Mucosa of descending colon (tissue), 3 donors: ENCODE data around the gene RANBP6. TPM values are rescaled to one million over a fixed set of nuclear protein-coding genes. Genes with fewer than 3 reads are reported as not detected.

ENCODE experiments used
- ATAC-seq: fragments of 200-7000 bp; cut with Tn5 transposase; one replicate; pipeline ENCODE4 v1.9.1; 2020; ENCODE audit warnings: mild to moderate bottlenecking, moderate library complexity
- DNase-seq, 3 donors: peaks; one replicate each; pipeline ENCODE4 v3.0.0-alpha.2; 2020
- H3K36me3 ChIP-seq: fragments of 200-600 bp; one replicate; pipeline ENCODE4 v1.8.0; 2021; ENCODE audit warnings: low read depth, mild to moderate bottlenecking
- H3K4me1 ChIP-seq: fragments of 200-600 bp; one replicate; pipeline ENCODE4 v1.8.0; 2021; ENCODE audit warnings: low read depth, mild to moderate bottlenecking
- H3K4me3 ChIP-seq: fragments of 200-600 bp; one replicate; pipeline ENCODE4 v1.8.0; 2021; ENCODE audit warnings: mild to moderate bottlenecking
- H3K9me3 ChIP-seq: fragments of 200-600 bp; one replicate; pipeline ENCODE4 v1.8.0; 2021; ENCODE audit warnings: mild to moderate bottlenecking
- CTCF ChIP-seq: fragments of 200-600 bp; IDR thresholded peaks from one replicate; pipeline ENCODE4 v1.8.0; 2022; ENCODE audit warnings: antibody characterized with exemption, mild to moderate bottlenecking
- intact Hi-C, 2 donors: fragments of 100-400 bp; cut with DNase I in 1 of 2; cut with micrococcal nuclease in 1 of 2; formaldehyde crosslinking; loops; one replicate each; pipeline versions ENCODE4 v1.11.0 to v1.11.1; 2022; cut with DNase I, micrococcal nuclease
- total RNA-seq, 3 donors: library from RNA; stranded (reverse); fragmentation: NEBNext Ultra II Directional in 2 of 3; extraction: Animal tissue kit (Norgen Biotek cat#: 25700) in 2 of 3; gene quantifications; one replicate each; pipeline versions ENCODE4 v1.2.1 to v1.2.4, GENCODE V29; 2021 to 2023
- donor health status: DM: no; HTN: no; CAD: no; lungs with moderate emphysema.
- donor health status: DM: no; HTN: no; CAD: no.
- donor health status: DM: no; HTN: yes; CAD: no.

The RANBP6 gene
- total RNA-seq, 3 donors from 2014 or later: 7.9 to 13.1 (median 9.8) TPM

DNA sequence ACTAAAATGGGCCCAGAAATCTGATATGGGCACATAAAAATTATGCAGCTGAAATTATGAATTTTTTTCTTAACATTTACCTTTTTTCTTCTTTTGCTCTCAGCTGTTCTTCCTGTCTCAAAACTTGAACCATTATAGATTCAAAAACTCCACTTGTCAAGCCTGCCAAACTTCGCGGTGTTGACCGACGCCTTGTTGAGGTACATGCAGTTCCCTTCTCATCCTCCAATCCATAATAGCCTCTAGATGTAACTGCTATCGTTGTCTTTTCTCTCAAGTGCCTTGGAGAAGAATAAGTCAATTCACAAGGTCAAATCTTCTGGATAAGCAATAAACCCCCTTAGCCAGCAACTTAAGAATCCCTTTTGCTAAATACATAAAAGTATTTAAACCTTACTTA is 27.2 kb downstream of the RANBP6 start:
- Histone ChIP-seq H3K4me1 (no peaks in the 10 kb centered on the region), H3K9me3 (no peaks in the 10 kb centered on the region), H3K4me3 (no peak overlapping the region), H3K36me3 (no peaks in the 10 kb centered on the region)
- no peak for TF ChIP-seq CTCF
- intact Hi-C loops: no loop called here
- ATAC-seq: no peak
- no peak for DNase-seq

- intact Hi-C loops: no loop called here
- TF ChIP-seq CTCF: no peak
- Histone ChIP-seq H3K4me1 (no peaks in the 10 kb centered on the region), H3K4me3 (no peak overlapping the region), H3K9me3 (no peaks in the 10 kb centered on the region), H3K36me3 (no peaks in the 10 kb centered on the region)
- DNase-seq: no peak
- ATAC-seq: no peak
Measured at GRCh38 chr9:5983042-5983441, 32.4 kb downstream of the RANBP6 start.

DNA sequence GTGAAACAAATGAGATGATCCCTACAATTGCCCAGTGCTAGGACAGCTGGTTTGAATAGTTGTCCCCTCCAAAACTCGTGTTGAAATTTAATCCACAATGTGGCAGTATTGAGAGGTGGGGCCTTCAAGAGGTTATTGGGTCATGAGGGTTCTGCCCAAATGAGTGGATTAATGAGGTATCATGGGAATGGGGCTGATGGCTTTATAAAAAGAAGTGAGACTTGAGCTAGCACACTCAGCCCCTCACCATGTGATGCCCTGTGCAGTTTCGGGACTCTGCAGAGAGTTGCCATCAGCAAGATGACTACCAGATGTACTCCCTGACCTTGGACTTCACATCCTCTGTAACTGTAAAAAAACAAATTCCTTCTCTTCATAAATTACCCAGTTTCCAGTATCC is 33.1 kb downstream of the RANBP6 start:
- Histone ChIP-seq H3K36me3 (no peaks in the 10 kb centered on the region), H3K9me3 (no peaks in the 10 kb centered on the region), H3K4me3 (no peak overlapping the region), H3K4me1 (no peaks in the 10 kb centered on the region)
- DNase-seq (no peak), ATAC-seq (no peak)
- no peak for TF ChIP-seq CTCF
- intact Hi-C loops: no loop called here

GRCh38 chr9:5978523-5978922 is 36.9 kb downstream of the RANBP6 start:
- Histone ChIP-seq H3K36me3 (no peaks in the 10 kb centered on the region), H3K4me3 (no peak overlapping the region), H3K9me3 (no peaks in the 10 kb centered on the region), H3K4me1 (no peaks in the 10 kb centered on the region)
- TF ChIP-seq CTCF: no peak
- no peak for DNase-seq
- no peak for ATAC-seq
- intact Hi-C loops: no loop called here

DNA sequence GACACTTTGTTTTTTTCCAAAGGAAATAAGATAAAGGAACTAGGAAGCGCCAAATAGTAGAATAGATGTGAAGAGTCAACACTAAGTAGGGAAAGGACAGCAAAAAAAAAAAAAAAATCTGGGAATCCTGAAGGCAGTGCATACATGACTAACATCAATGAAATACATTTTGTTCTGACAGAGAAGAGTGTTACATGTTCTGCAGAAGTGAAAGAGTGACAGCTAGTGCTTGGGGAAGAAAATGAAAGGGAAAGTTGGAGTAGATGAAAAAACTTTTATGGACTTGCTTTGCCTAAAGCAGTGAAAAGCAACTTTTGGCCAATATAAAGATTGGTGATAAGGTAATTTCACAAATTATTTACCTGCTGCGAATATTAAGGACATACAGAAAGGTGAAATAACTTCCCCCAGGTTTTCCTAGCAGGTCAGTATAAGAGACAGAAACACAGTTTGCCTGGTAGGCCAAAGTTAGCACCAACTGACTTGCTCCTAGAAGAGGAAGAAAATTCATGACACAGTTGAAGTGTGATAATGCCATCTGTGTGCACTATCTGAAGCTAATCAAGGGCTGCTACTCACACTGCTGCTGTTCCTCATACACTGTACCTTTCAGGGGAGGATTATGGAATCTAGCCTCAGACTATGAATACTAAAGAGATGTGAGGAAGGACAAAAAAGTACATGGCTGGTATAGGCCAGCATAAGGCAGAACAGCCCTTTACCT is 38.6 kb downstream of the RANBP6 start:
- Histone ChIP-seq H3K9me3 (no peaks in the 10 kb centered on the region), H3K4me3 (no peak overlapping the region), H3K4me1 (no peaks in the 10 kb centered on the region), H3K36me3 (no peaks in the 10 kb centered on the region)
- ATAC-seq: peak; percentile 62
- no peak for TF ChIP-seq CTCF
- DNase-seq: no peak
- intact Hi-C loops: no loop called here

DNA sequence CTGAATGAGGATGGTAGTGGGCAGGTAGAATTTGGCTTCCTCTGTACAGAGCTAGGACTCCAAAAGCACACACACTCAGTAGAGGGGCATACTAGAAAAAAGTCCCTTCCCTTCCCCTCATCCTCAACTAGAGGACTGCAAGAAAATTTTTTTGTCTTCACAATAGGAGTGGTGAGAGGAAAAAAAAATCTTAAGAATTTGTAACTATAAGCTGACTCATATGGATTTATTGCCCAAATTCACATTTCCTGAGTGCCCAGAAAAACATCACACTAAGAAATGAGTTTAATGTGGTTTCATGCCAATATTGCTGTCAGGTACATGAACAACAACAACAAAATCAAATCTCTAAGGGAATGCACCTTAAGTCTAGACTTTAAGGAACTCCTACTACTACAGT is 43.7 kb downstream of the RANBP6 start:
- Histone ChIP-seq H3K4me1 (no peaks in the 10 kb centered on the region), H3K36me3 (no peaks in the 10 kb centered on the region), H3K9me3 (no peaks in the 10 kb centered on the region), H3K4me3 (no peak overlapping the region)
- ATAC-seq (no peak), DNase-seq (no peak)
- TF ChIP-seq CTCF: no peak
- intact Hi-C loops: no loop called here
